Activated CD4-positive, alpha-beta T cell treated with anti-CD3 and anti-CD28 coated beads, Interleukin-2, amount 50 U/mL, for 4 hours (primary cell): ENCODE results near the gene IGF2BP1.

Source experiments
- DNase-seq, 2 experiments: peaks; one replicate each; pipeline ENCODE4 v3.0.0-alpha.2; 2020

The IGF2BP1 gene

GRCh38 chr17:48997103-48997826, at the start of gene IGF2BP1:
TSS of gene IGF2BP1 (plus strand) at chr17:48997385. CDS start at chr17:48997746, 361 bp downstream.
- no peak for DNase-seq

- DNase-seq: no peak
These were observed 45.6 kb upstream of the IGF2BP1 start for GRCh38 chr17:48951572-48951971.

- DNase-seq: no peak
These were observed 44.3 kb upstream of the IGF2BP1 start for GRCh38 chr17:48952904-48953303.

- no peak for DNase-seq
These were observed 42.9 kb upstream of the IGF2BP1 start for GRCh38 chr17:48954300-48954755.

- no peak for DNase-seq
These were observed 36.2 kb upstream of the IGF2BP1 start for GRCh38 chr17:48960834-48961515.

- no peak for DNase-seq
These were observed 35.5 kb upstream of the IGF2BP1 start for GRCh38 chr17:48961516-48962233.

GRCh38 chr17:48970224-48970623, 27.0 kb upstream of the IGF2BP1 start:
- no peak for DNase-seq

- no peak for DNase-seq
These were observed 26.1 kb upstream of the IGF2BP1 start for GRCh38 chr17:48970865-48971687.

GRCh38 chr17:48972749-48973097, 24.5 kb upstream of the IGF2BP1 start:
- DNase-seq: no peak

- DNase-seq: no peak
These were observed 23.4 kb upstream of the IGF2BP1 start for GRCh38 chr17:48973806-48974205.

GRCh38 chr17:48981927-48982539, 15.2 kb upstream of the IGF2BP1 start:
- no peak for DNase-seq

GRCh38 chr17:48985436-48986245, 11.5 kb upstream of the IGF2BP1 start:
- no peak for DNase-seq

- DNase-seq: no peak
These were observed 8.1 kb upstream of the IGF2BP1 start for GRCh38 chr17:48989100-48989499.

GRCh38 chr17:48990882-48991357, 6.3 kb upstream of the IGF2BP1 start:
- no peak for DNase-seq

GRCh38 chr17:48992444-48992843, 4.7 kb upstream of the IGF2BP1 start:
- no peak for DNase-seq

GRCh38 chr17:48993305-48993704, 3.9 kb upstream of the IGF2BP1 start:
- no peak for DNase-seq

GRCh38 chr17:48993951-48994350, 3.2 kb upstream of the IGF2BP1 start:
- no peak for DNase-seq

- DNase-seq: no peak
These were observed 2.5 kb upstream of the IGF2BP1 start for GRCh38 chr17:48994549-48995303.

- no peak for DNase-seq
These were observed 1.7 kb upstream of the IGF2BP1 start for GRCh38 chr17:48995304-48995973.
